Stomach (tissue), 4 donors: ENCODE results near the gene CDKL1.

ENCODE experiments used
- POLR2A ChIP-seq, 4 donors: fragments of 450-650 bp; IDR thresholded peaks; one replicate each; pipeline ENCODE4 v1.6.1; 2016; ENCODE audit warnings: antibody characterized with exemption in 4 of 4, control low read depth in 2 of 4, mild to moderate bottlenecking in 1 of 4, moderate library complexity in 1 of 4
- POLR2AphosphoS5 ChIP-seq, 3 donors: sonication (generic); formaldehyde crosslinking; IDR thresholded peaks; one replicate each; pipeline ENCODE4 v1.6.1; 2016; ENCODE audit warnings: antibody characterized with exemption in 3 of 3
- TF ChIP-seq, protein P1 (sequence below), 7 experiments: fragments of 450-650 bp in 4 of 7; fragments of 200-600 bp in 3 of 7; sonication (generic) in 3 of 7; IDR thresholded peaks; one replicate each; pipeline ENCODE4 v1.5.1; 2016 to 2019; ENCODE audit warnings: antibody characterized with exemption in 7 of 7, control low read depth in 2 of 7, mild to moderate bottlenecking in 1 of 7

DNA sequence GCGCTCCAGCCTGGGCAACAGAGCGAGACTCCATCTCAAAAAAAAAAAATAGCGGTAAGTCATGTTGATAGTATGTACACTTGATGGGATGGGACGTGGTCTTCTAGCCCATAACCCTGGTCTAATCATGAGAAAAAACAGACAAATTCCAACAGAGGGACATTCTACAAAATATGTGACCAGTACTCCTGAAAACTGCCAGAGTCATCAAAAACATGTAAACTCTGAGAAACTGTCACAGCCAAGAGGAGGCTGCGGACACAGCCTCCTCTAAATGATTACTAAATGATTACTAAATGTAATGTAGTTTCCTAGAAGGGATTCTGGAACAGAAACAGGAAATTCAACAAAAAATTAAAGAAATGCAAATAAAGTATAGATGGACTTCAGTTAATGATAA lies 20.9 kb downstream of the CDKL1 start:
- TF ChIP-seq, protein P1, sequence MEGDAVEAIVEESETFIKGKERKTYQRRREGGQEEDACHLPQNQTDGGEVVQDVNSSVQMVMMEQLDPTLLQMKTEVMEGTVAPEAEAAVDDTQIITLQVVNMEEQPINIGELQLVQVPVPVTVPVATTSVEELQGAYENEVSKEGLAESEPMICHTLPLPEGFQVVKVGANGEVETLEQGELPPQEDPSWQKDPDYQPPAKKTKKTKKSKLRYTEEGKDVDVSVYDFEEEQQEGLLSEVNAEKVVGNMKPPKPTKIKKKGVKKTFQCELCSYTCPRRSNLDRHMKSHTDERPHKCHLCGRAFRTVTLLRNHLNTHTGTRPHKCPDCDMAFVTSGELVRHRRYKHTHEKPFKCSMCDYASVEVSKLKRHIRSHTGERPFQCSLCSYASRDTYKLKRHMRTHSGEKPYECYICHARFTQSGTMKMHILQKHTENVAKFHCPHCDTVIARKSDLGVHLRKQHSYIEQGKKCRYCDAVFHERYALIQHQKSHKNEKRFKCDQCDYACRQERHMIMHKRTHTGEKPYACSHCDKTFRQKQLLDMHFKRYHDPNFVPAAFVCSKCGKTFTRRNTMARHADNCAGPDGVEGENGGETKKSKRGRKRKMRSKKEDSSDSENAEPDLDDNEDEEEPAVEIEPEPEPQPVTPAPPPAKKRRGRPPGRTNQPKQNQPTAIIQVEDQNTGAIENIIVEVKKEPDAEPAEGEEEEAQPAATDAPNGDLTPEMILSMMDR (IDR thresholded peaks at IDR 0.05) = no peak
- TF ChIP-seq POLR2A (IDR thresholded peaks at IDR 0.05) = no peak
- TF ChIP-seq POLR2AphosphoS5 (IDR thresholded peaks at IDR 0.05) = no peak
